GM21619 (cell line): ENCODE data around the gene ADSS2.

ENCODE experiments used
- ATAC-seq: cut with Tn5 transposase; IDR thresholded peaks from one replicate; pipeline ENCODE4 v1.9.1; 2021; ENCODE audit not compliant: unreplicated experiment

Gene ADSS2

GRCh38 chr1:244447024-244447423, 4.7 kb downstream of the ADSS2 start:
- ATAC-seq = no peak

- no peak for ATAC-seq
These were observed 6.2 kb downstream of the ADSS2 start for GRCh38 chr1:244445320-244446181.

GRCh38 chr1:244444854-244445253, 6.9 kb downstream of the ADSS2 start:
- no peak for ATAC-seq

GRCh38 chr1:244442850-244443249, 8.9 kb downstream of the ADSS2 start:
- ATAC-seq = no peak

GRCh38 chr1:244439391-244440032, 12.2 kb downstream of the ADSS2 start:
- ATAC-seq = no peak

- no peak for ATAC-seq
These were observed 14.6 kb downstream of the ADSS2 start for GRCh38 chr1:244437086-244437468.

- ATAC-seq = no peak
These were observed 15.2 kb downstream of the ADSS2 start for GRCh38 chr1:244436336-244437085.

- ATAC-seq = no peak
These were observed 16.0 kb downstream of the ADSS2 start for GRCh38 chr1:244435562-244436205.

GRCh38 chr1:244431166-244431565, 20.5 kb downstream of the ADSS2 start:
- no peak for ATAC-seq

GRCh38 chr1:244429818-244430217, 21.9 kb downstream of the ADSS2 start:
- no peak for ATAC-seq

- no peak for ATAC-seq
These were observed 24.1 kb downstream of the ADSS2 start for GRCh38 chr1:244427647-244428046.

GRCh38 chr1:244424649-244425334, 26.9 kb downstream of the ADSS2 start:
- no peak for ATAC-seq

GRCh38 chr1:244422174-244422573, 29.5 kb downstream of the ADSS2 start:
- no peak for ATAC-seq

GRCh38 chr1:244419024-244419423, 32.7 kb downstream of the ADSS2 start:
- no peak for ATAC-seq

GRCh38 chr1:244414543-244414942, 37.2 kb downstream of the ADSS2 start:
- ATAC-seq = no peak

GRCh38 chr1:244413736-244414135, 38.0 kb downstream of the ADSS2 start:
- no peak for ATAC-seq

GRCh38 chr1:244412176-244412575, 39.5 kb downstream of the ADSS2 start:
- ATAC-seq = no peak

GRCh38 chr1:244409701-244410100, 42.0 kb downstream of the ADSS2 start:
- ATAC-seq = peak; percentile 88

- ATAC-seq = peak; percentile 78
These were observed 45.4 kb downstream of the ADSS2 start for GRCh38 chr1:244406337-244406736.

- ATAC-seq = peak; percentile 1
These were observed 45.9 kb downstream of the ADSS2 start for GRCh38 chr1:244405856-244406255.

- ATAC-seq = no peak
These were observed 48.3 kb downstream of the ADSS2 start for GRCh38 chr1:244403431-244403830.
